Nephron progenitor cell (in vitro differentiated cells): Measurements from ENCODE around the gene MANBA.

ENCODE experiments used
- DNase-seq: peaks from one replicate; pipeline ENCODE4 v3.0.0; 2021
- H3K27ac Mint-ChIP-seq: 2 replicates; pipeline ENCODE4 v1.8.0; 2021; ENCODE audit warnings: mild to moderate bottlenecking, moderate library complexity, mixed read lengths
- H3K27me3 Mint-ChIP-seq: 2 replicates; pipeline ENCODE4 v1.8.0; 2021; ENCODE audit warnings: mild to moderate bottlenecking, low read depth, mixed read lengths; ENCODE audit not compliant: poor library complexity
- H3K36me3 Mint-ChIP-seq: 2 replicates; pipeline ENCODE4 v1.8.0; 2021; ENCODE audit warnings: low read depth, mixed read lengths
- H3K4me1 Mint-ChIP-seq: 2 replicates; pipeline ENCODE4 v1.8.0; 2021; ENCODE audit warnings: mixed read lengths
- H3K4me3 Mint-ChIP-seq: 2 replicates; pipeline ENCODE4 v1.8.0; 2021; ENCODE audit warnings: mild to moderate bottlenecking, moderate library complexity, mixed read lengths
- H3K9me3 Mint-ChIP-seq: 2 replicates; pipeline ENCODE4 v1.8.0; 2021; ENCODE audit warnings: mild to moderate bottlenecking, moderate library complexity, mixed read lengths
- TF ChIP-seq, protein P1 (sequence below): fragments of 200-600 bp; sonication (generic); IDR thresholded peaks from 2 replicates; pipeline ENCODE4 v1.5.0; 2021; ENCODE audit warnings: antibody characterized with exemption

MANBA gene

GRCh38 chr4:102637391-102637790, 123.4 kb downstream of the MANBA start:
- Mint-ChIP-seq H3K36me3 (peaks cover 29% of the 10 kb centered on the region), H3K4me1 (no peaks in the 10 kb centered on the region), H3K27ac (no peak overlapping the region), H3K27me3 (no peaks in the 10 kb centered on the region), H3K9me3 (no peaks in the 10 kb centered on the region), H3K4me3 (no peak overlapping the region)
- TF ChIP-seq, protein P1, sequence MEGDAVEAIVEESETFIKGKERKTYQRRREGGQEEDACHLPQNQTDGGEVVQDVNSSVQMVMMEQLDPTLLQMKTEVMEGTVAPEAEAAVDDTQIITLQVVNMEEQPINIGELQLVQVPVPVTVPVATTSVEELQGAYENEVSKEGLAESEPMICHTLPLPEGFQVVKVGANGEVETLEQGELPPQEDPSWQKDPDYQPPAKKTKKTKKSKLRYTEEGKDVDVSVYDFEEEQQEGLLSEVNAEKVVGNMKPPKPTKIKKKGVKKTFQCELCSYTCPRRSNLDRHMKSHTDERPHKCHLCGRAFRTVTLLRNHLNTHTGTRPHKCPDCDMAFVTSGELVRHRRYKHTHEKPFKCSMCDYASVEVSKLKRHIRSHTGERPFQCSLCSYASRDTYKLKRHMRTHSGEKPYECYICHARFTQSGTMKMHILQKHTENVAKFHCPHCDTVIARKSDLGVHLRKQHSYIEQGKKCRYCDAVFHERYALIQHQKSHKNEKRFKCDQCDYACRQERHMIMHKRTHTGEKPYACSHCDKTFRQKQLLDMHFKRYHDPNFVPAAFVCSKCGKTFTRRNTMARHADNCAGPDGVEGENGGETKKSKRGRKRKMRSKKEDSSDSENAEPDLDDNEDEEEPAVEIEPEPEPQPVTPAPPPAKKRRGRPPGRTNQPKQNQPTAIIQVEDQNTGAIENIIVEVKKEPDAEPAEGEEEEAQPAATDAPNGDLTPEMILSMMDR: no peak
- no peak for DNase-seq

GRCh38 chr4:102633100-102633499, 127.7 kb downstream of the MANBA start:
- peaks cover 3% of the 10 kb centered on the region for H3K27me3 Mint-ChIP-seq
- H3K27ac Mint-ChIP-seq: no peak overlapping the region
- no peaks in the 10 kb centered on the region for H3K9me3 Mint-ChIP-seq
- no peak overlapping the region for H3K4me3 Mint-ChIP-seq
- TF ChIP-seq, protein P1: no peak
- H3K36me3 Mint-ChIP-seq: peaks cover 16% of the 10 kb centered on the region
- no peak for DNase-seq
- H3K4me1 Mint-ChIP-seq: peaks cover 41% of the 10 kb centered on the region

DNA sequence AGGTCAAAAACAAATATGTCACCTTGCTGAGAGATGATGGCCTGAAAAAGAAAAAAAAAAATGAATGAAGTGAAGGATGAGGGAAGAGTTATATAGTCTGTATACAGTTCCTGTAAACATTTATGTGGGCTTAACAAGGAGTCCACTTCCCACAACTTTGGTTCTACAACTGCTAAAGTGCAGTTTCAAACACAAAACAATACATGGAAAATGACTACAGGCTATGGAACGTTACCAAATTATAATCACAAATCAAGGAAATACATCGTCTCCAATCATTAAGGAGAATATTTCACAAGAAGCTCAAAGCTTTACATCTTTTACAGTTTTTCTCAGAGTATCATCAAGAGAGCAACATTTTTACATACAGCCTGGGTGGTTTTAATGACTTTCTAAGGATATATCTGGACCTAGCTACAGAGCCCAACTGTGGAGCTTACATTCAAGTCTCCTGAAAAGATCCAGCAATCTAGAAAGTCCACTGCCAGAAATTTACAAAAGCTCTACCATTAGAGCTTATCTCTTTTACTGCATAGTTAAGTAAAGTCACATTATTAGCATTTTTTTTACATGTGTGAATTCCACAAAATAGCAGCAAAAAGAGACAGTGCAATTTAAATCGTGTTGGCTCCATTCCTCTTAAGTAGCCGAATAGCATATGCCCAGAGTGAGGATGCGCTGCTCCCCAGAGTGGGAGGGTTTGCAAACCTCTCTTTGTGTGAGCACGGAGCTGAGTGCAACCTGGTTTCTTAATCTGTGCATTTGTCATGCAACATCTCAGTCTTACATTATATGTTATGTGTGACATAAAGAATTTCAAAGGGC, 128.3 kb downstream of the MANBA start:
- Mint-ChIP-seq H3K27ac (peak overlapping the region; percentile 47), H3K36me3 (peaks cover 16% of the 10 kb centered on the region), H3K4me1 (peaks cover 47% of the 10 kb centered on the region), H3K9me3 (no peaks in the 10 kb centered on the region), H3K27me3 (peaks cover 3% of the 10 kb centered on the region), H3K4me3 (no peak overlapping the region)
- DNase-seq: no peak
- TF ChIP-seq, protein P1: no peak

DNA sequence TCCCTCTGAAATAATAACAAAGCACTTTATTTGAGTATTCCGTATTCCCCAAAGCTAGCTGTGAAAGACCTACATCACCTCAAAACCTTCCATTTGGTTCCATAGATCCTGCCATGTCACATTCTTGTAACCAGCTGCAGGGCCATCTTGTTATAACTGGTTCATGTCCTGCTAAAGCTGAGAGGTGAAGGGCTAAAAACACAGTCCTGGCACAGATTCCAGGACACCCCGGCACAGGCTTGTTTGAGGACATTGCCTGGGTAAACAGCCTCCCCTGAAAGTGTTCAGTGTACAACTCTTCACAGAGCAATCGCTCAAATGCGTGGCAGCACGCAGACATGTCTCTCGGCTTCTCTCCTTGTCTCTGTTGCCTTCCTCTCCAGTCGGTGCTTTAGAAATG, 129.2 kb downstream of the MANBA start:
- DNase-seq: no peak
- TF ChIP-seq, protein P1: no peak
- Mint-ChIP-seq H3K4me3 (no peak overlapping the region), H3K27ac (peak overlapping the region; percentile 47), H3K9me3 (no peaks in the 10 kb centered on the region), H3K27me3 (peaks cover 3% of the 10 kb centered on the region), H3K4me1 (peaks cover 47% of the 10 kb centered on the region), H3K36me3 (peaks cover 10% of the 10 kb centered on the region)

DNA sequence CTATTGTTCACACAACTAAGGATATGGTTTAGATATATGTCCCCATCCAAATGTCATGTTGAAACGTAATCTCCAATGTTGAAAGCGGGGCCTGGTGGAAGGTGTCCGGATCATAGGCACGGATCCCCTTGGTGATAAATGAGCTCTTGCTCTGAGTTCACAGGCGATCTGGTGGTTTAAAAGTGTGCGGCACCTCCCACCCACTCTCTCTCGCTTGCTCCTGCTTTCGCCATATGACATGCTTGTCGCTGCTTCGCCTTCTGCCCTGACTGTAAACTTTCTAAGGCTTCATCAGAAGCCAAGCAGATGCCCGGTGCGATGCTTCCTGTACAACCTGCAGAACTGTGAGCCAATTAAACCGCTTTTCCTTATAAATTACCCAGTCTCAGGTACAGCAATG, 131.1 kb downstream of the MANBA start:
- Mint-ChIP-seq H3K4me3 (no peak overlapping the region), H3K9me3 (no peaks in the 10 kb centered on the region), H3K27me3 (peaks cover 3% of the 10 kb centered on the region), H3K4me1 (peaks cover 47% of the 10 kb centered on the region), H3K27ac (no peak overlapping the region), H3K36me3 (peaks cover 10% of the 10 kb centered on the region)
- TF ChIP-seq, protein P1: no peak
- peak; percentile 15 for DNase-seq
